ENCODE measurements around the gene CAPSL. TPM values are rescaled to one million over a fixed set of nuclear protein-coding genes. Genes with fewer than 3 reads are reported as not detected.

The CAPSL gene
- total and polyA plus RNA-seq, 2 experiments from 2014 or later: 0.73 TPM; not detected in 1

GRCh38 chr5:35971186-35971877 is 32.9 kb upstream of the CAPSL start:
- peaks cover 23% of the 10 kb centered on the region for H3K9me3 Mint-ChIP-seq
- Histone ChIP-seq H3K27ac (ENCODE audit: low read depth) (no peak overlapping the region), H3K4me1 (ENCODE audit: insufficient read depth) (no peaks in the 10 kb centered on the region), H4K20me1 (replicated peaks; ENCODE audit: insufficient read depth) (no peaks in the 10 kb centered on the region), H3K9me2 (ENCODE audit: insufficient read depth) (peaks cover 6% of the 10 kb centered on the region), H3K4me2 (no peak overlapping the region), H3K27me3 (ENCODE audit: insufficient read depth) (no peaks in the 10 kb centered on the region), H3K36me3 (ENCODE audit: insufficient read depth) (no peaks in the 10 kb centered on the region), H3K4me3 (no peak overlapping the region), H3K79me2 (replicated peaks; ENCODE audit: insufficient read depth) (no peaks in the 10 kb centered on the region), H2AFZ (no peak overlapping the region), H3F3A (replicated peaks; ENCODE audit: low read depth) (no peaks in the 10 kb centered on the region)
- H3K4me1 Mint-ChIP-seq: no peaks in the 10 kb centered on the region
- no peak overlapping the region for H3K4me3 Mint-ChIP-seq
- TF ChIP-seq ZNF462 (CRISPR knock-in tag; IDR thresholded peaks at IDR 0.05): no peak
- TF ChIP-seq NANOG (IDR thresholded peaks at IDR 0.05; ENCODE audit: borderline replicate concordance): no peak
- TF ChIP-seq CTCF (conservative IDR thresholded peaks at IDR 0.05; ENCODE audit: low read depth in 2 of 2): no peak
- TF ChIP-seq POLR2AphosphoS5 (IDR thresholded peaks at IDR 0.05; ENCODE audit: low read depth): no peak
- no peak for TF ChIP-seq EZH2 (IDR thresholded peaks at IDR 0.05; ENCODE audit: low read depth, unreplicated experiment)
- no peak for TF ChIP-seq EZH2phosphoT487 (IDR thresholded peaks at IDR 0.05; ENCODE audit: unreplicated experiment)
- no peak overlapping the region for H3K27ac Mint-ChIP-seq
- no peaks in the 10 kb centered on the region for H3K27me3 Mint-ChIP-seq (ENCODE audit: insufficient read depth, low read depth, poor library complexity)
- DNase-seq (ENCODE audit: low spot score) (no peak), ATAC-seq (no peak)
- H3K36me3 Mint-ChIP-seq (ENCODE audit: low read depth): peaks cover 6% of the 10 kb centered on the region; the same call in 1 of the 3 replicates
